Activated T-cell treated with anti-CD3 and anti-CD28 coated beads, Interleukin-2, amount 50 U/mL, for 1 hour (primary cell): ENCODE results near the gene ANXA6.
"Not testable (repeated sequence)": the region's sequence is repeated elsewhere in the genome, so short reads cannot be mapped to it uniquely, and the experiment has no call there.

Experiments used
- DNase-seq: peaks from one replicate; pipeline ENCODE4 v3.0.0-alpha.2; 2020

Gene ANXA6

GRCh38 chr5:151157426-151158286, at the start of gene ANXA6:
ANXA6 (minus strand) TSS chr5:151157779; CDS start chr5:151147901, 9,878 bp downstream.
- peak; percentile 69 for DNase-seq

- no peak for DNase-seq
These were observed 47.8 kb upstream of the ANXA6 start for GRCh38 chr5:151205411-151205810.

GRCh38 chr5:151204051-151204450, 46.5 kb upstream of the ANXA6 start:
- DNase-seq: no peak

GRCh38 chr5:151202381-151203139, 45.0 kb upstream of the ANXA6 start:
- DNase-seq: no peak

- DNase-seq: no peak
These were observed 43.5 kb upstream of the ANXA6 start for GRCh38 chr5:151200913-151201595.

GRCh38 chr5:151199581-151200185, 42.1 kb upstream of the ANXA6 start:
- DNase-seq: no peak

GRCh38 chr5:151198861-151199260, 41.3 kb upstream of the ANXA6 start:
- DNase-seq: no peak

GRCh38 chr5:151197291-151197600, 39.7 kb upstream of the ANXA6 start:
- DNase-seq: not testable (repeated sequence)

GRCh38 chr5:151196556-151197290, 39.1 kb upstream of the ANXA6 start:
- no peak for DNase-seq

GRCh38 chr5:151195622-151196021, 38.0 kb upstream of the ANXA6 start:
- no peak for DNase-seq

GRCh38 chr5:151192626-151193025, 35.0 kb upstream of the ANXA6 start:
- no peak for DNase-seq

GRCh38 chr5:151191661-151192060, 34.1 kb upstream of the ANXA6 start:
- no peak for DNase-seq

- DNase-seq: no peak
These were observed 31.6 kb upstream of the ANXA6 start for GRCh38 chr5:151189151-151189550.

- DNase-seq: no peak
These were observed 29.0 kb upstream of the ANXA6 start for GRCh38 chr5:151186538-151186937.

- DNase-seq: no peak
These were observed 28.5 kb upstream of the ANXA6 start for GRCh38 chr5:151186052-151186451.

- DNase-seq: no peak
These were observed 26.9 kb upstream of the ANXA6 start for GRCh38 chr5:151184316-151185042.

- no peak for DNase-seq
These were observed 26.1 kb upstream of the ANXA6 start for GRCh38 chr5:151183456-151184245.

- no peak for DNase-seq
These were observed 25.4 kb upstream of the ANXA6 start for GRCh38 chr5:151182976-151183375.

GRCh38 chr5:151182524-151182900, 24.9 kb upstream of the ANXA6 start:
- no peak for DNase-seq

- DNase-seq: no peak
These were observed 24.4 kb upstream of the ANXA6 start for GRCh38 chr5:151181818-151182523.
